GM18517 (cell line): Measurements from ENCODE around the gene FGFR2.

Experiments
- ATAC-seq: cut with Tn5 transposase; IDR thresholded peaks from one replicate; pipeline ENCODE4 v1.9.1; 2021; ENCODE audit warnings: mild to moderate bottlenecking, moderate library complexity; ENCODE audit not compliant: unreplicated experiment

The FGFR2 gene

DNA sequence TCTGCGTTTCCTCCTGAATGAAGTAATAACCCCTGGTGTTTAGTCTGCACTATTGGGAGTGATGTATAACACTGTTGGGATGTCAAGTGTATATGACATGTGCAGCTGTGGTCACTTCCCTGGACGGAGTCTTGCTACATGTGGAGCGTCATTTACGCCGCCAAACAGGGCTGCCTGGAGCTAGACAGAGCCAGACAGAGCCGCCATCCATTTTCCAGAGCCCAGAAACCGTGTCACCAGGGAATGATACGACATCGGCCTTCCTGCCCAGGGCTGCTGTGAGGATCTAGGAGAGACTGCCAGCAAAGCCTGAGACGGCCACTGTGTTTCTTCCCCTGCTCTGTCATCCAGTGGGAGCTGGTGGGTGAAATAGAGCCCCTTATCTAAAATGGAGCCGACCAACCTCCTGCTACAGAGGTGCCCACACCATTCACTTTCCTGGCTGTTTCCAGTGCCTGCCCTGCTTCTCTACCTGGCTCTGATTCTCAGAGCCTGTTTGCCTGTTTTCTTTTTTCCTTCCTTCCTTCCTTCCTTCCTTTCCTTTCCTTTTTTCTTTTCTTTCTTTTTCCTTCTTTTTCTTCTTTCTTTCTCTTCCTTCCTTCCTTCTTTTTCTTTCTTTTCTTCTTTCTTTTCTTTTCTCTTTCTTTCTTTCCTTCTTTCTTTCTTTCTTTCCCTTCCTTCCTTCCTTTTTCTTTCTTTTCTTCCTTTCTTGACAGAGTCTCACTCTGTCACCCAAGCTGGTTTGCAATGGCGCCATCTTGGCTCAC, 13.3 kb upstream of the FGFR2 start:
- no peak for ATAC-seq

- no peak for ATAC-seq
Measured at GRCh38 chr10:121610798-121611323, 12.6 kb upstream of the FGFR2 start.

DNA sequence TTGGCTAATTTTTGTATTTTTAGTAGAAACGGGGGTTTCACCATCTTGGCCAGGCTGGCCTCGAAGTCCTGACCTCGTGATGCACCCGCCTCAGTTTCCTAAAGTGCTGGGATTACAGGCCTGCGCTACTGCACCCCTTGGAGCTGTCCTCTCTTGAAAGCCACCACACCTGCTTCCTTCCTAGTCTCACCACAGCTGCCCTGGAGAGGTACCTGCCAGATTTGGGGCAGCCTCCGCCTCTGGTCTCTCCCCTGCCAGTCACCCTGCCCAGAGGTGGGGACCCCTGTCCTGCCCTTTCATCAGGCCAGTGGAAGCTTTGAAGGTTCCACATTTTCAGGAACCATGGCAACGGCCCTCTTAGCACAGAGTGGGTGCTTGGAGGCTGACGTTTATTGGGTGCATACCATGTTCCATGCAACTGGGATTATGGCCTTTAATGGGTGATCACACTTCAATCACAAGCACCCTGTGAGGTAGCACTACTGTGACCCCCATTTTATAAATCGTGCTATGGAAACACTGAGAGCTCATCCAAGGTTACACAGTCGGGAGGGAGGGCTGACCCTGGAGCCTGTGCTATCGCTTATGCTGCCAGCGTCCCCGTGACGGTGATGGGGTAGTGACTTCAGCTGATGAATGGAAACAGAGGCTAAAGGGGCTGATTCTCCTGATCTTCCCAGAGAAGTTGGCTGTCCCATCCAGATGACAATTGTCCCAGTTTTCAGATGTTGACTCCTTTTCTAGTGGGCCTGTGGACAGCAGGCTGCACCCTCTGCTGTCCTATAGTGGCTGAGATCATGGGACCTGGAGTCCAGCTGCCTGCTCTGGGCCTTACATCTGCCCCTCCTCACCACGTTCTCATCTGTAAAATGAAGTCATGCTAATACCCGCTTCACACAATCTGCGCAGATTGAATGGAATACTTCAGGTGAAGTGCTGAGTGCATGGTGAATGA, 11.5 kb upstream of the FGFR2 start:
- no peak for ATAC-seq

- ATAC-seq = no peak
Measured at GRCh38 chr10:121608469-121609190, 10.4 kb upstream of the FGFR2 start.

GRCh38 chr10:121607310-121608055, 9.2 kb upstream of the FGFR2 start:
- ATAC-seq = no peak

GRCh38 chr10:121605708-121606107, 7.5 kb upstream of the FGFR2 start:
- ATAC-seq = no peak

GRCh38 chr10:121601458-121601857, 3.2 kb upstream of the FGFR2 start:
- ATAC-seq = no peak

GRCh38 chr10:121600611-121601010, 2.4 kb upstream of the FGFR2 start:
- no peak for ATAC-seq

GRCh38 chr10:121599947-121600346, 1.7 kb upstream of the FGFR2 start:
- ATAC-seq = no peak

DNA sequence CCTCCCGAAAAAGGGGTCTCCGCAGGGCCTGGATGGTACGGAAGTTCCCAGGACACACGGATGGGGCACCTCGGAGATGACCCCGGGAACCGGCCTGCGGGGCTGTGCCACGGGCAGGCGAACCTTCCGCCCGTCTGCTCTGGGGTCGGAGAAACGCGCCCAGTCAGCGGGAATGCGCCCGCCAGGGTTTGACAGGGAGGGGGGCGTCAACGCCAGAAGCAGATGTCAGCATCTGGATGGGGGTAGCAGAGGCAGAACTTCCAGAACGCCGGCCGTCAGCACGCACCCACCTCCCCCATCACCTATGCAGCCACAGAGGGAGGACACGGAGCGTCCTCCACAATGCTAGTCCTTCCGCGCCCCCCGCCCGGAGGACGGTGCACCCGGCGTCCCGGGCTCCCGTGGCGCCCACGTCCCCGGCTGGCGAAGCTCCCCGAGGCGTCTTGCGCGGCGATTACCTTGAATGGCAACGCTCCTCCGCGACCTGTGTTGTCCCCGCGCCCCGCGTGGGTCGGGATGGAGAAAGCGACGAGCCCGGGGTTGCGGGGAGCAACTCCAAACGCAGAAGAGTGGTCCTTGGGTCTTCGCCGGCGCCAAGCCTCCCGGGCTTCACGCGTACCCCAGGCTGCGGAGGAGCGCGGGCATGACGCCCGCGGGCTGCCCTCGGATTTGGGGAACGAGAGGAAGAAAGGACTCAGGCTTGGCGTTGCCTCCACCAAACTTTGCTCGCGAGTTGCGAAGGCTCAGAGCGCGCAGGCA, 561 bp downstream of the FGFR2 start:
- ATAC-seq = peak; percentile 18

DNA sequence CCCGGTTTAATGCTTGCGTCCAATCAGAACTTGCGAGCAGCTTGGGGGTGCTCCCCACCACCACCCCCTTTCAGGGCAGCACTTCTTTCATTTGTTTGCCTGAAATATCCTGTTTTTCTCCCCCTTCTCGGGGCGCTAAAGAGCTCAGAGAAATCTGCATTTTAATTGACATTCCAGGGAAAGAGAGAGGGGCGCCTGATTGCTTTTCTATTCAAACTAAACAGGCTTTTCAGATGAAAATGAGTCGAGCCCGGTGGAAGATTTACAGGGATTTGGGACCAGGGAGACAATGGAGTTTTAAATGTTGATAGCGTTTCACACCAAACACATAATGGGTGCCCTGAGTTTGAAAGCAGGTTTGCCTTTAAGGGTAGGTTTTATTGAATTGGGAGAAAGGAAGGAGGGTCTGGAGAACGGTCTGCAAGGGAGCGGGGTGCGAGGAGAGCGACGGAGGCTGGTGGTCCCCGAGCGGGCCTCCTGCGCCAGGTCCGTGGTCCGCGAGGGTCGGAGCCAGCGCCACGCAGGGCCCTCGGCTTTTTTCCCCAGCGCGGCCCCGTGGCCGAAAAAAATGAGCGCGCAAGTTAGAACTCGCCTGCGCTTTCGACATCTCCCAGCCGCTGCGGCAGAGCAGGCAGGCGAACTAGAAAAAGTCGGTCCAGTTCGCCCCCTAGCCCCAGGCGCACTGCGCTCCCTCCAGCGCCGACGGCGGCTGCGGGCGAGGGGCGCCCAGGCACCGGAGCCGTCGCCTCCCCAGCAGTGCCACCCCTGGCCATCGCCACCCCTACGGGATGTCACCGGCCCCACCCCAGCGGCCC, 1.3 kb downstream of the FGFR2 start:
- ATAC-seq = no peak

GRCh38 chr10:121595806-121596688, 2.2 kb downstream of the FGFR2 start:
- ATAC-seq = no peak

DNA sequence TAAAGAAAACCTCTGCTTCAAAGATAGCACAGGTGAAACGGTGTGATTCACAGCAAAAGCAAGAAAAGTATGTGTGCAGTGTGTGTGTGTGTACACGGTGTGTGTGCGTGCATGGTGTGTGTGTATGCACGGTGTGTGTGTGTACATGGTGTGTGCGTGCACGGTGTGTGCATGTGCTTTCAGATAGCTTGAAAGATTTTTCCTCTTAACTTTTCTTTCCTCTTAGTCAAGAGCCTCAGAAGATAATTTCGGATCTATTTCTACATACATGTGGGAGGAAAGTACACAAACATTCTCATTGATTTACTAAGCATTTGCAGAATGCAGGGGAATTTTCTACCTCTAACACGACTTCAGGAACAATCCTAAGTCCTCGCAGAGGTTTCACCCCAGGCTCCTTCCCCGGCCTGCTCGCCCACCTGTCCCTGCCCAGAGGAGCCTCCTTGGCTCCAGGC, 2.9 kb downstream of the FGFR2 start:
- no peak for ATAC-seq

- no peak for ATAC-seq
Measured at GRCh38 chr10:121594623-121595350, 3.5 kb downstream of the FGFR2 start.

GRCh38 chr10:121594076-121594475, 4.2 kb downstream of the FGFR2 start:
- no peak for ATAC-seq

DNA sequence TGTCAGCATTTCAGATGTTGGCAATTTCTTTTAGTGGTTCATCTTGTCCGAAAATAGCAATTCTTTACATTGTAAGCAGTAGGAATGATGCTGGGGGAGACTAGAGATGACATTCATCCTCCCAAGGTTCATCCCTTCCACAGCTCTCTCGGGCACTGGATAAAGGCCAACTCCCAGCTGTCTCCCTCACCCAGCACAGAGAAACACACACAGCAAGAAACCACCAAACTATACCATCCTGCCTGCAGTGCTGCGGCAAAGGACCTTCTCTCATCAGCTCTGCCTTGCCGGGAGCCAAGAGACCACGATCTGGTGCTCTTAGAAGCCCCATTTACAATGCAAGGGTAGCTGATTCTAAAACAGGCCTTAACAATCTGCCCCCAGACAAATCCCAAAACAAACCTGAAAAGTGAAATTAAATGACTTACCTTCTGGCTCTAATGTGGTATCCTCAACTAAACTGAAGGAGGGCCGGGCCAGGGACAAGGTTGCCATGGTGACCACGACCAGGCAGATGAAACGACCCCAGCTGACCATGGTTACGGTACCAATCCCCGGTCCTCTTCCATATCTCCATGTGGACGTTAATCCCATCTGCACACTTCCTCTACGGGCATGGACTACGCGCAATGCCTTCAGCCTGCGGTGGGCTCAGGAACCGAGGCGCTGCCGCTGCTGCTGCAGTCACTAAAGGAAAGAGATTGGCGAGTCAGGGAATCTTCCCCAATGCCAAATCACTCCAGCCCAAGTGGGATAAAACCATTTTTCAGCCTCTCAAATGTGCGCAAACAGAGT, 4.8 kb downstream of the FGFR2 start:
- ATAC-seq = no peak
